ENCODE measurements around the gene CTRL.
"Not testable (repeated sequence)": the region's sequence is repeated elsewhere in the genome, so short reads cannot be mapped to it uniquely, and the experiment has no call there.

Gene CTRL

GRCh38 chr16:67940446-67941089 is 8.9 kb upstream of the CTRL start:
- DNase-seq: no peak

GRCh38 chr16:67939507-67940445 is 8.1 kb upstream of the CTRL start:
- DNase-seq: no peak

GRCh38 chr16:67937713-67938112 is 6.1 kb upstream of the CTRL start:
- DNase-seq: not testable (repeated sequence)

- peak; percentile 79 for DNase-seq
These were observed 5.4 kb upstream of the CTRL start for GRCh38 chr16:67936880-67937605.

- DNase-seq: peak; percentile 48
These were observed 4.6 kb upstream of the CTRL start, which contains the start of gene PSMB10 for GRCh38 chr16:67936124-67936879. TSS of gene PSMB10 (minus strand) at chr16:67936850. CDS start at chr16:67936749, 101 bp downstream.

GRCh38 chr16:67935402-67936123 is 3.9 kb upstream of the CTRL start:
- peak; percentile 95 for DNase-seq

- DNase-seq: no peak
These were observed 3.4 kb upstream of the CTRL start for GRCh38 chr16:67935101-67935401.

- DNase-seq: no peak
These were observed 2.8 kb upstream of the CTRL start for GRCh38 chr16:67934306-67935100.

- no peak for DNase-seq
These were observed 2.1 kb upstream of the CTRL start for GRCh38 chr16:67933805-67934204.

GRCh38 chr16:67932462-67932840 is 789 bp upstream of the CTRL start:
- DNase-seq: no peak

GRCh38 chr16:67930678-67931211 is 917 bp downstream of the CTRL start:
- DNase-seq: no peak

- DNase-seq: no peak
These were observed 1.5 kb downstream of the CTRL start for GRCh38 chr16:67930191-67930590.

- peak; percentile 62 for DNase-seq
These were observed 2.9 kb downstream of the CTRL start for GRCh38 chr16:67928561-67929364.

- DNase-seq: no peak
These were observed 3.5 kb downstream of the CTRL start for GRCh38 chr16:67928147-67928546.

- no peak for DNase-seq
These were observed 4.3 kb downstream of the CTRL start for GRCh38 chr16:67927131-67927941.

- no peak for DNase-seq
These were observed 5.4 kb downstream of the CTRL start for GRCh38 chr16:67926181-67926750.

GRCh38 chr16:67924140-67924906 is 7.3 kb downstream of the CTRL start:
- DNase-seq: no peak
